GM23338 (cell line): Measurements from ENCODE around the gene SPEM2. TPM values are rescaled to one million over a fixed set of nuclear protein-coding genes. Genes with fewer than 3 reads are reported as not detected.
A peak's percentile ranks its signal among the peaks of the same experiment; 100 is the strongest.

Source experiments
- ATAC-seq: fragments of 200-7000 bp; cut with Tn5 transposase; 3 replicates; pipeline ENCODE4 v1.9.1; 2020
- DNase-seq: peaks from one replicate; pipeline ENCODE4 v3.0.0-alpha.2; 2015; ENCODE audit warnings: low spot score
- H2AFZ ChIP-seq: fragments of 200-600 bp; sonication (generic); 2 replicates; pipeline ENCODE4 v1.8.0; 2016; ENCODE audit warnings: antibody characterized with exemption, mild to moderate bottlenecking, moderate library complexity
- H3F3A ChIP-seq: fragments of 200-600 bp; sonication (generic); replicated peaks from 2 replicates; pipeline ENCODE4 v1.8.0; 2017; ENCODE audit warnings: antibody characterized with exemption, mixed run types, low read depth
- H3K27ac ChIP-seq: fragments of 200-600 bp; sonication (generic); 2 replicates; pipeline ENCODE4 v1.6.1; 2016; ENCODE audit warnings: low read depth
- H3K27me3 ChIP-seq: fragments of 200-600 bp; sonication (generic); 2 replicates; pipeline ENCODE4 v1.8.0; 2016; ENCODE audit warnings: mild to moderate bottlenecking, mixed run types, moderate library complexity; ENCODE audit not compliant: insufficient read depth
- H3K36me3 ChIP-seq: fragments of 200-600 bp; sonication (generic); 2 replicates; pipeline ENCODE4 v1.8.0; 2016; ENCODE audit warnings: mild to moderate bottlenecking; ENCODE audit not compliant: insufficient read depth
- H3K4me1 ChIP-seq: fragments of 200-600 bp; sonication (generic); 2 replicates; pipeline ENCODE4 v1.8.0; 2016; ENCODE audit warnings: mild to moderate bottlenecking, moderate library complexity; ENCODE audit not compliant: insufficient read depth
- H3K4me2 ChIP-seq: fragments of 200-600 bp; sonication (generic); 2 replicates; pipeline ENCODE4 v1.7.1; 2017; ENCODE audit warnings: mixed run types
- H3K4me3 ChIP-seq: fragments of 200-600 bp; sonication (generic); 2 replicates; pipeline ENCODE4 v1.6.1; 2016; ENCODE audit warnings: mixed run types
- H3K79me2 ChIP-seq: fragments of 200-600 bp; sonication (generic); replicated peaks from 2 replicates; pipeline ENCODE4 v1.8.0; 2017; ENCODE audit warnings: mild to moderate bottlenecking; ENCODE audit not compliant: insufficient read depth
- H3K9me2 ChIP-seq: fragments of 200-600 bp; sonication (generic); 2 replicates; pipeline ENCODE4 v1.8.0; 2017; ENCODE audit not compliant: insufficient read depth
- H4K20me1 ChIP-seq: fragments of 200-600 bp; sonication (generic); replicated peaks from 2 replicates; pipeline ENCODE4 v1.8.0; 2017; ENCODE audit warnings: mild to moderate bottlenecking; ENCODE audit not compliant: insufficient read depth
- H3K27ac Mint-ChIP-seq: 2 replicates; pipeline ENCODE4 v1.8.0; 2020; ENCODE audit warnings: inconsistent platforms, mild to moderate bottlenecking, moderate library complexity, mixed read lengths
- H3K27me3 Mint-ChIP-seq: 3 replicates; pipeline ENCODE4 v1.8.0; 2022; ENCODE audit warnings: low read depth, mild to moderate bottlenecking, moderate library complexity, mixed read lengths, inconsistent platforms; ENCODE audit not compliant: insufficient read depth, poor library complexity
- H3K36me3 Mint-ChIP-seq: 3 replicates; pipeline ENCODE4 v1.8.0; 2021; ENCODE audit warnings: low read depth, mild to moderate bottlenecking, inconsistent platforms, moderate library complexity, mixed read lengths
- H3K4me1 Mint-ChIP-seq: 3 replicates; pipeline ENCODE4 v1.8.0; 2020; ENCODE audit warnings: mild to moderate bottlenecking, inconsistent platforms, mixed read lengths
- H3K4me3 Mint-ChIP-seq: 3 replicates; pipeline ENCODE4 v1.8.0; 2021; ENCODE audit warnings: moderate library complexity, mild to moderate bottlenecking, inconsistent platforms, mixed read lengths
- H3K9me3 Mint-ChIP-seq: 3 replicates; pipeline ENCODE4 v1.8.0; 2020; ENCODE audit warnings: moderate library complexity, mild to moderate bottlenecking, inconsistent platforms, mixed read lengths
- CREB1 ChIP-seq: fragments of 250-450 bp; sonication (Bioruptor Pico); IDR thresholded peaks from 2 replicates; pipeline ENCODE4 v1.5.0; 2020; ENCODE audit warnings: low read depth, mild to moderate bottlenecking, moderate library complexity
- EZH2 ChIP-seq: fragments of 200-600 bp; sonication (generic); IDR thresholded peaks from one replicate; pipeline ENCODE4 v1.8.0; 2017; ENCODE audit warnings: antibody characterized with exemption, mild to moderate bottlenecking, low read depth; ENCODE audit not compliant: unreplicated experiment
- JUNB ChIP-seq: IDR thresholded peaks from one replicate; pipeline ENCODE4 v1.6.1; 2016; ENCODE audit warnings: antibody characterized with exemption; ENCODE audit not compliant: unreplicated experiment
- NANOG ChIP-seq: IDR thresholded peaks from 2 replicates; pipeline ENCODE4 v1.6.1; 2016; ENCODE audit warnings: antibody characterized with exemption, borderline replicate concordance
- POLR2AphosphoS5 ChIP-seq: IDR thresholded peaks from 2 replicates; pipeline ENCODE4 v1.6.1; 2016; ENCODE audit warnings: antibody characterized with exemption, low read depth
- polyA plus RNA-seq: library from polyadenylated mRNA; unstranded; fragments of >200 nt; fragmentation: Nextera tagmentation; extraction: Ambion mirVana; gene quantifications from 2 replicates; pipeline ENCODE4 v1.2.1, GENCODE V29; 2016
- total RNA-seq: library from RNA; depleted of rRNA; stranded (reverse); fragments of >200 nt; shearing (Covaris generic); gene quantifications from 2 replicates; pipeline ENCODE4 v1.2.3, GENCODE V29; 2014
- TF ChIP-seq, protein P1 (sequence below), 2 experiments: fragments of 200-600 bp in 1 of 2; sonication (generic) in 1 of 2; conservative IDR thresholded peaks; 2 replicates each; pipeline versions ENCODE4 v1.5.1 to v1.6.1; 2016 to 2017; ENCODE audit warnings: antibody characterized with exemption in 2 of 2, low read depth in 2 of 2, mild to moderate bottlenecking in 2 of 2, moderate library complexity in 1 of 2
- TF ChIP-seq, protein P2 (sequence below): IDR thresholded peaks from one replicate; pipeline ENCODE4 v1.6.1; 2018; ENCODE audit warnings: antibody characterized with exemption; ENCODE audit not compliant: unreplicated experiment

The SPEM2 gene
- total and polyA plus RNA-seq, 2 experiments from 2014 or later, result not detected

DNA sequence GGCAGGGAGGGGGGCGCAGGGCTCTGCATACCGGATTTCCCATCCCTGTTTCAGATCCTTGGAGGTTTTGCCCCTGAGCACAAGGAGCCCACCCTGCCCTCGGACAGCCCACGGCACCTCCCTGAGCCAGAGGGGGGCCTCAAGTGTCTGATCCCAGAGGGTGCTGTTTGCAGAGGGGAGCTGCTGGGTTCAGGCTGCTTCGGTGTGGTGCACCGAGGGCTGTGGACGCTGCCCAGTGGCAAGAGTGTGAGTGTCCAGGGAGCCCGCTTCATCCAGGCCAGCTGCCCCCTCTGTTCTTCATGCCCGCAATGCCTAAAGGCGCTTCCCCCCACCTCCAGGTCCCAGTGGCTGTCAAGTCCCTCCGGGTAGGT lies 42.1 kb upstream of the SPEM2 start:
- ATAC-seq, result no peak
- Mint-ChIP-seq H3K9me3 (peaks cover 9% of the 10 kb centered on the region), H3K27ac (no peak overlapping the region), H3K4me3 (peak overlapping the region; percentile 45; the same call in 1 of the 3 replicates), H3K4me1 (peaks cover 21% of the 10 kb centered on the region), H3K36me3 (peaks cover 7% of the 10 kb centered on the region; the same call in 2 of the 3 replicates), H3K27me3 (peaks cover 42% of the 10 kb centered on the region)
- Histone ChIP-seq H3K36me3 (no peaks in the 10 kb centered on the region; the same call in 1 of the 2 replicates), H2AFZ (no peak overlapping the region), H3K27ac (no peak overlapping the region), H3K27me3 (peaks cover 42% of the 10 kb centered on the region), H3K4me3 (peak overlapping the region; percentile 74), H3K4me2 (peak overlapping the region; percentile 95), H3K4me1 (peaks cover 17% of the 10 kb centered on the region), H3F3A (peaks cover 20% of the 10 kb centered on the region; the same call in 1 of the 2 replicates), H3K9me2 (no peaks in the 10 kb centered on the region), H3K79me2 (no peaks in the 10 kb centered on the region), H4K20me1 (no peaks in the 10 kb centered on the region; the same call in 1 of the 2 replicates)
- DNase-seq, result no peak
- TF ChIP-seq JUNB (no peak), CREB1 (no peak)
- TF ChIP-seq, protein P1, sequence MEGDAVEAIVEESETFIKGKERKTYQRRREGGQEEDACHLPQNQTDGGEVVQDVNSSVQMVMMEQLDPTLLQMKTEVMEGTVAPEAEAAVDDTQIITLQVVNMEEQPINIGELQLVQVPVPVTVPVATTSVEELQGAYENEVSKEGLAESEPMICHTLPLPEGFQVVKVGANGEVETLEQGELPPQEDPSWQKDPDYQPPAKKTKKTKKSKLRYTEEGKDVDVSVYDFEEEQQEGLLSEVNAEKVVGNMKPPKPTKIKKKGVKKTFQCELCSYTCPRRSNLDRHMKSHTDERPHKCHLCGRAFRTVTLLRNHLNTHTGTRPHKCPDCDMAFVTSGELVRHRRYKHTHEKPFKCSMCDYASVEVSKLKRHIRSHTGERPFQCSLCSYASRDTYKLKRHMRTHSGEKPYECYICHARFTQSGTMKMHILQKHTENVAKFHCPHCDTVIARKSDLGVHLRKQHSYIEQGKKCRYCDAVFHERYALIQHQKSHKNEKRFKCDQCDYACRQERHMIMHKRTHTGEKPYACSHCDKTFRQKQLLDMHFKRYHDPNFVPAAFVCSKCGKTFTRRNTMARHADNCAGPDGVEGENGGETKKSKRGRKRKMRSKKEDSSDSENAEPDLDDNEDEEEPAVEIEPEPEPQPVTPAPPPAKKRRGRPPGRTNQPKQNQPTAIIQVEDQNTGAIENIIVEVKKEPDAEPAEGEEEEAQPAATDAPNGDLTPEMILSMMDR (conservative IDR thresholded peaks at IDR 0.05; ENCODE audit: low read depth in 2 of 2), result no peak

DNA sequence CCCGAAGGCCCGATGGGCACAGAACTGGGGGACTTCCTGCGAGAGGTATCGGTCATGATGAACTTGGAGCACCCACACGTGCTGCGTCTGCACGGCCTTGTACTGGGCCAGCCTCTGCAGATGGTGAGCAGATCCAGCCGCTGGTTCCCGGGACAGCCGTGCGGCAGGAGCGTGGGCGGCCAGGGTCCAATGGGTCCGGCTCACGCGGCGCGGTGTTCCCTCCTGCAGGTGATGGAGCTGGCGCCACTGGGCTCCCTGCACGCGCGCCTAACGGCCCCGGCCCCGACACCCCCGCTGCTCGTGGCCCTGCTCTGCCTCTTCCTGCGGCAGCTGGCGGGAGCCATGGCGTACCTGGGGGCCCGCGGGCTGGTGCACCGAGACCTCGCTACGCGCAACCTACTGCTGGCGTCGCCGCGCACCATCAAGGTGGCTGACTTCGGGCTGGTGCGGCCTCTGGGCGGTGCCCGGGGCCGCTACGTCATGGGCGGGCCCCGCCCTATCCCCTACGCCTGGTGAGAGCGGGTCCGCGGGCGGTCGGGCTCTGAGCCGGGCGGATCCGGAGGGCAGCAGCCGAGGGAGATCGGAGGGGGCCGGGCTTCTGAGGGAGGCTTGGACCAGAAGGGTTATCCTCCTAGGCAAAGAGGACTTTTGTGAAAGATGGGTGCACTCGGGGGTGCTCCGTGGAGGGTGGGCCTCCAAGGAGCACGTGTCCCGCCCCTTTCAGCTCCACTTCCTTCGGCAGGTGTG lies 41.5 kb upstream of the SPEM2 start:
- peak overlapping the region; percentile 66; the same call in 2 of the 3 replicates for H3K4me3 Mint-ChIP-seq
- peaks cover 20% of the 10 kb centered on the region; the same call in 1 of the 2 replicates for H3F3A ChIP-seq
- H3K27me3 Mint-ChIP-seq, result peaks cover 40% of the 10 kb centered on the region
- H3K27ac Mint-ChIP-seq, result no peak overlapping the region
- peaks cover 17% of the 10 kb centered on the region for H3K4me1 ChIP-seq
- no peaks in the 10 kb centered on the region; the same call in 1 of the 2 replicates for H3K36me3 ChIP-seq
- no peaks in the 10 kb centered on the region for H3K9me2 ChIP-seq
- H3K27ac ChIP-seq, result no peak overlapping the region
- peaks cover 21% of the 10 kb centered on the region for H3K4me1 Mint-ChIP-seq
- peaks cover 6% of the 10 kb centered on the region for H3K9me3 Mint-ChIP-seq
- no peaks in the 10 kb centered on the region for H3K79me2 ChIP-seq
- H3K4me2 ChIP-seq, result peak overlapping the region; percentile 95
- H2AFZ ChIP-seq, result peak overlapping the region; percentile 81; the same call in 1 of the 2 replicates
- no peaks in the 10 kb centered on the region; the same call in 1 of the 2 replicates for H4K20me1 ChIP-seq
- TF ChIP-seq, protein P2, sequence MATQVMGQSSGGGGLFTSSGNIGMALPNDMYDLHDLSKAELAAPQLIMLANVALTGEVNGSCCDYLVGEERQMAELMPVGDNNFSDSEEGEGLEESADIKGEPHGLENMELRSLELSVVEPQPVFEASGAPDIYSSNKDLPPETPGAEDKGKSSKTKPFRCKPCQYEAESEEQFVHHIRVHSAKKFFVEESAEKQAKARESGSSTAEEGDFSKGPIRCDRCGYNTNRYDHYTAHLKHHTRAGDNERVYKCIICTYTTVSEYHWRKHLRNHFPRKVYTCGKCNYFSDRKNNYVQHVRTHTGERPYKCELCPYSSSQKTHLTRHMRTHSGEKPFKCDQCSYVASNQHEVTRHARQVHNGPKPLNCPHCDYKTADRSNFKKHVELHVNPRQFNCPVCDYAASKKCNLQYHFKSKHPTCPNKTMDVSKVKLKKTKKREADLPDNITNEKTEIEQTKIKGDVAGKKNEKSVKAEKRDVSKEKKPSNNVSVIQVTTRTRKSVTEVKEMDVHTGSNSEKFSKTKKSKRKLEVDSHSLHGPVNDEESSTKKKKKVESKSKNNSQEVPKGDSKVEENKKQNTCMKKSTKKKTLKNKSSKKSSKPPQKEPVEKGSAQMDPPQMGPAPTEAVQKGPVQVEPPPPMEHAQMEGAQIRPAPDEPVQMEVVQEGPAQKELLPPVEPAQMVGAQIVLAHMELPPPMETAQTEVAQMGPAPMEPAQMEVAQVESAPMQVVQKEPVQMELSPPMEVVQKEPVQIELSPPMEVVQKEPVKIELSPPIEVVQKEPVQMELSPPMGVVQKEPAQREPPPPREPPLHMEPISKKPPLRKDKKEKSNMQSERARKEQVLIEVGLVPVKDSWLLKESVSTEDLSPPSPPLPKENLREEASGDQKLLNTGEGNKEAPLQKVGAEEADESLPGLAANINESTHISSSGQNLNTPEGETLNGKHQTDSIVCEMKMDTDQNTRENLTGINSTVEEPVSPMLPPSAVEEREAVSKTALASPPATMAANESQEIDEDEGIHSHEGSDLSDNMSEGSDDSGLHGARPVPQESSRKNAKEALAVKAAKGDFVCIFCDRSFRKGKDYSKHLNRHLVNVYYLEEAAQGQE, result peak; percentile 9
- TF ChIP-seq NANOG, result no peak
- TF ChIP-seq CREB1, result peak; percentile 88
- no peak for TF ChIP-seq EZH2
- peak; percentile 76 for TF ChIP-seq POLR2AphosphoS5
- DNase-seq (peak; percentile 91), ATAC-seq (peak; percentile 88)
- H3K36me3 Mint-ChIP-seq, result peaks cover 7% of the 10 kb centered on the region; the same call in 2 of the 3 replicates
- H3K4me3 ChIP-seq, result peak overlapping the region; percentile 74
- H3K27me3 ChIP-seq, result peaks cover 42% of the 10 kb centered on the region
